ENCODE measurements around the gene AKAP13.

GRCh38 chr15:85603160-85603559, 222.8 kb downstream of the AKAP13 start:
- TF ChIP-seq CTCF (IDR thresholded peaks at IDR 0.05; ENCODE audit: low read depth, low read length) = no peak
- no peak for TF ChIP-seq POLR2A (IDR thresholded peaks at IDR 0.05; ENCODE audit: extremely low read depth, insufficient read length)
- TF ChIP-seq MAX (IDR thresholded peaks at IDR 0.05; ENCODE audit: low read depth, low read length) = no peak
- no peak for TF ChIP-seq MYC (IDR thresholded peaks at IDR 0.05; ENCODE audit: low read depth, low read length)

Data from NB4 (cell line).